Activated naive CD4-positive, alpha-beta T cell treated with anti-CD3 and anti-CD28 coated beads, Interleukin-2, amount 50 U/mL, for 24 hours (primary cell): ENCODE measurements around the gene ST3GAL4.
A peak's percentile ranks its signal among the peaks of the same experiment; 100 is the strongest.

Source experiments
- H3K27ac Mint-ChIP-seq: one replicate; pipeline ENCODE4 v1.8.0; 2021; ENCODE audit warnings: mild to moderate bottlenecking, mixed read lengths
- H3K27me3 Mint-ChIP-seq: one replicate; pipeline ENCODE4 v1.8.0; 2021; ENCODE audit warnings: mixed read lengths
- H3K36me3 Mint-ChIP-seq: one replicate; pipeline ENCODE4 v1.8.0; 2021; ENCODE audit warnings: mixed read lengths
- H3K4me1 Mint-ChIP-seq: one replicate; pipeline ENCODE4 v1.8.0; 2021; ENCODE audit warnings: mixed read lengths
- H3K4me3 Mint-ChIP-seq: one replicate; pipeline ENCODE4 v1.8.0; 2021; ENCODE audit warnings: mild to moderate bottlenecking, mixed read lengths
- H3K9me3 Mint-ChIP-seq: one replicate; pipeline ENCODE4 v1.8.0; 2021; ENCODE audit warnings: mixed read lengths

Gene ST3GAL4

GRCh38 chr11:126411971-126412381, 56.5 kb downstream of the ST3GAL4 start:
- peaks cover 2% of the 10 kb centered on the region for H3K36me3 Mint-ChIP-seq
- no peak overlapping the region for H3K27ac Mint-ChIP-seq
- H3K4me3 Mint-ChIP-seq: no peak overlapping the region
- no peaks in the 10 kb centered on the region for H3K9me3 Mint-ChIP-seq
- no peaks in the 10 kb centered on the region for H3K27me3 Mint-ChIP-seq
- peaks cover 7% of the 10 kb centered on the region for H3K4me1 Mint-ChIP-seq

GRCh38 chr11:126413426-126413825, 57.9 kb downstream of the ST3GAL4 start:
- H3K27me3 Mint-ChIP-seq: no peaks in the 10 kb centered on the region
- peaks cover 7% of the 10 kb centered on the region for H3K4me1 Mint-ChIP-seq
- H3K27ac Mint-ChIP-seq: no peak overlapping the region
- H3K36me3 Mint-ChIP-seq: peaks cover 2% of the 10 kb centered on the region
- no peaks in the 10 kb centered on the region for H3K9me3 Mint-ChIP-seq
- H3K4me3 Mint-ChIP-seq: no peak overlapping the region

- Mint-ChIP-seq H3K36me3 (peaks cover 1% of the 10 kb centered on the region), H3K27me3 (peaks cover 2% of the 10 kb centered on the region), H3K9me3 (no peaks in the 10 kb centered on the region), H3K4me3 (no peak overlapping the region), H3K4me1 (peaks cover 7% of the 10 kb centered on the region), H3K27ac (no peak overlapping the region)
Observed at GRCh38 chr11:126413843-126414405, 58.4 kb downstream of the ST3GAL4 start.

- no peaks in the 10 kb centered on the region for H3K9me3 Mint-ChIP-seq
- H3K4me1 Mint-ChIP-seq: peaks cover 7% of the 10 kb centered on the region
- no peak overlapping the region for H3K4me3 Mint-ChIP-seq
- H3K27ac Mint-ChIP-seq: no peak overlapping the region
- H3K27me3 Mint-ChIP-seq: peaks cover 2% of the 10 kb centered on the region
- no peaks in the 10 kb centered on the region for H3K36me3 Mint-ChIP-seq
Observed at GRCh38 chr11:126414615-126415014, 59.1 kb downstream of the ST3GAL4 start.

GRCh38 chr11:126415128-126415527, 59.6 kb downstream of the ST3GAL4 start:
- no peaks in the 10 kb centered on the region for H3K9me3 Mint-ChIP-seq

GRCh38 chr11:126415669-126416420, 60.4 kb downstream of the ST3GAL4 start:
- peaks cover 7% of the 10 kb centered on the region for H3K27me3 Mint-ChIP-seq
- H3K36me3 Mint-ChIP-seq: no peaks in the 10 kb centered on the region
- H3K27ac Mint-ChIP-seq: no peak overlapping the region
- H3K4me3 Mint-ChIP-seq: peak overlapping the region; percentile 57
- H3K9me3 Mint-ChIP-seq: no peaks in the 10 kb centered on the region
- peaks cover 16% of the 10 kb centered on the region for H3K4me1 Mint-ChIP-seq

More at GRCh38 chr11:126415128-126415527, 59.6 kb downstream of the ST3GAL4 start:
- Mint-ChIP-seq H3K36me3 (no peaks in the 10 kb centered on the region), H3K27me3 (peaks cover 7% of the 10 kb centered on the region), H3K4me1 (peaks cover 12% of the 10 kb centered on the region), H3K4me3 (no peak overlapping the region), H3K27ac (no peak overlapping the region)

- Mint-ChIP-seq H3K27me3 (peaks cover 7% of the 10 kb centered on the region), H3K9me3 (no peaks in the 10 kb centered on the region), H3K36me3 (no peaks in the 10 kb centered on the region), H3K4me1 (peaks cover 16% of the 10 kb centered on the region), H3K4me3 (peak overlapping the region; percentile 57), H3K27ac (no peak overlapping the region)
Observed at GRCh38 chr11:126416542-126417090, 61.1 kb downstream of the ST3GAL4 start.

GRCh38 chr11:126417091-126417862, 61.8 kb downstream of the ST3GAL4 start:
- H3K4me3 Mint-ChIP-seq: peak overlapping the region; percentile 23
- H3K9me3 Mint-ChIP-seq: no peaks in the 10 kb centered on the region
- no peaks in the 10 kb centered on the region for H3K36me3 Mint-ChIP-seq
- H3K27ac Mint-ChIP-seq: no peak overlapping the region
- peaks cover 7% of the 10 kb centered on the region for H3K27me3 Mint-ChIP-seq
- H3K4me1 Mint-ChIP-seq: peaks cover 16% of the 10 kb centered on the region

GRCh38 chr11:126418887-126419286, 63.4 kb downstream of the ST3GAL4 start:
- Mint-ChIP-seq H3K27me3 (peaks cover 7% of the 10 kb centered on the region), H3K27ac (no peak overlapping the region), H3K4me3 (no peak overlapping the region), H3K36me3 (no peaks in the 10 kb centered on the region), H3K9me3 (no peaks in the 10 kb centered on the region), H3K4me1 (peaks cover 16% of the 10 kb centered on the region)

GRCh38 chr11:126419801-126420697, 64.6 kb downstream of the ST3GAL4 start:
- Mint-ChIP-seq H3K27me3 (peaks cover 7% of the 10 kb centered on the region), H3K27ac (no peak overlapping the region), H3K36me3 (no peaks in the 10 kb centered on the region), H3K4me1 (peaks cover 16% of the 10 kb centered on the region), H3K9me3 (no peaks in the 10 kb centered on the region), H3K4me3 (no peak overlapping the region)

GRCh38 chr11:126420698-126421256, 65.3 kb downstream of the ST3GAL4 start:
- no peak overlapping the region for H3K4me3 Mint-ChIP-seq
- H3K27ac Mint-ChIP-seq: no peak overlapping the region
- H3K9me3 Mint-ChIP-seq: no peaks in the 10 kb centered on the region
- H3K4me1 Mint-ChIP-seq: peaks cover 15% of the 10 kb centered on the region
- H3K27me3 Mint-ChIP-seq: peaks cover 7% of the 10 kb centered on the region
- H3K36me3 Mint-ChIP-seq: no peaks in the 10 kb centered on the region

- H3K36me3 Mint-ChIP-seq: no peaks in the 10 kb centered on the region
- H3K4me1 Mint-ChIP-seq: peaks cover 10% of the 10 kb centered on the region
- H3K27me3 Mint-ChIP-seq: peaks cover 7% of the 10 kb centered on the region
- no peak overlapping the region for H3K4me3 Mint-ChIP-seq
- no peak overlapping the region for H3K27ac Mint-ChIP-seq
- no peaks in the 10 kb centered on the region for H3K9me3 Mint-ChIP-seq
Observed at GRCh38 chr11:126421271-126421671, 65.8 kb downstream of the ST3GAL4 start.

- no peak overlapping the region for H3K4me3 Mint-ChIP-seq
- H3K27ac Mint-ChIP-seq: no peak overlapping the region
- peaks cover 8% of the 10 kb centered on the region for H3K4me1 Mint-ChIP-seq
- peaks cover 7% of the 10 kb centered on the region for H3K27me3 Mint-ChIP-seq
- no peaks in the 10 kb centered on the region for H3K9me3 Mint-ChIP-seq
- no peaks in the 10 kb centered on the region for H3K36me3 Mint-ChIP-seq
Observed at GRCh38 chr11:126422446-126422845, 67.0 kb downstream of the ST3GAL4 start.

- no peak overlapping the region for H3K4me3 Mint-ChIP-seq
- H3K27ac Mint-ChIP-seq: no peak overlapping the region
- H3K27me3 Mint-ChIP-seq: peaks cover 7% of the 10 kb centered on the region
- no peaks in the 10 kb centered on the region for H3K36me3 Mint-ChIP-seq
- H3K4me1 Mint-ChIP-seq: peaks cover 8% of the 10 kb centered on the region
- no peaks in the 10 kb centered on the region for H3K9me3 Mint-ChIP-seq
Observed at GRCh38 chr11:126423154-126423553, 67.7 kb downstream of the ST3GAL4 start.

- Mint-ChIP-seq H3K36me3 (no peaks in the 10 kb centered on the region), H3K4me1 (peaks cover 8% of the 10 kb centered on the region), H3K4me3 (no peak overlapping the region), H3K27me3 (peaks cover 5% of the 10 kb centered on the region), H3K9me3 (no peaks in the 10 kb centered on the region), H3K27ac (no peak overlapping the region)
Observed at GRCh38 chr11:126423743-126424142, 68.3 kb downstream of the ST3GAL4 start.
